ENCODE results near the gene LPIN1. TPM values are rescaled to one million over a fixed set of nuclear protein-coding genes. Genes with fewer than 3 reads are reported as not detected.

Gene LPIN1
- total and polyA plus RNA-seq, 2 of the 8 experiments (the other 6 are each of a cell fraction or from before 2014, with no cell fraction given), result 4.3 to 9.8 TPM

DNA sequence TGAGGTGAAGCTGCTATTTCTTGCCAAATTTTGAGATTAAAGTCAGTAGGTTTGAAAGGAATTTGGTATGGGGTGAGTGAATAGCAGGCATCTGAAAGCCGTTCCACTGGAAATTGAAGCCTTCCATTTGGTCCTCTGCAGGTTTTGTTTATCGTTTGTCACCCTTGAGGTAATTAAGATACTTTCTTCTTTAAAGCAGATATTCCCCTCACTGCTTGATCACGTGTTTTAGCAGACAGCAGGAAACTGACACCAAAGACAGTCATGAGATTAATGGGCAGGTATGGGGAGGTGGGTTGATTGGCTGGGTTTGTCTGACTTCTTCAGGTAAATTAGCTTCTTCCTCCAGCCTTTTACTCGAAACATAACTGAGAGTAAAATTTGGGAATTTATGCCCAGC, 10.7 kb downstream of the LPIN1 start:
- Histone ChIP-seq H3K36me3 (ENCODE audit: control insufficient read depth in 2 of 4, insufficient read depth in 4 of 4, low read length in 3 of 4) (0 out of 8 replicates have a peak, but pooled peaks cover 0 to 3% (median 0%) of the 10 kb centered on the region in 4 experiments), H4K8ac (ENCODE audit: extremely low read depth, insufficient read depth, low read length) (no peak overlapping the region), H3K9me3 (ENCODE audit: insufficient read depth in 2 of 2, low read depth in 1 of 2, low read length in 1 of 2) (peaks cover 0 to 10% of the 10 kb centered on the region in 2 experiments; a peak in 2 of 4 replicates), H3K4me1 (replicated peaks in 1 of 4; ENCODE audit: control insufficient read depth in 3 of 4, insufficient read depth in 4 of 4, low read length in 3 of 4) (peaks cover 0 to 6% (median 0%) of the 10 kb centered on the region in 4 experiments; a peak in 2 of 7 replicates), H4K20me1 (replicated peaks in 1 of 2; ENCODE audit: control insufficient read depth in 1 of 2, insufficient read depth in 2 of 2, low read length in 2 of 2) (no peaks in the 10 kb centered on the region), H2BK15ac (ENCODE audit: low read length) (no peak overlapping the region), H2BK120ac (replicated peaks; ENCODE audit: low read depth, low read length) (no peak overlapping the region), H3K79me1 (ENCODE audit: low read depth, low read length) (peaks cover 2% of the 10 kb centered on the region; the same call in 1 of the 2 replicates), H3K4me3 (ENCODE audit: extremely low read depth in 1 of 4, insufficient read depth in 2 of 4, low read depth in 3 of 4, low read length in 4 of 4) (no peak overlapping the region), H3K18ac (ENCODE audit: extremely low read depth, low read length) (no peak overlapping the region), H2BK5ac (ENCODE audit: low read depth, low read length) (no peak overlapping the region), H2AFZ (ENCODE audit: low read length) (no peak overlapping the region), H3K4me2 (ENCODE audit: insufficient read depth in 1 of 2, low read depth in 2 of 2, low read length in 2 of 2) (no peak overlapping the region), H3K79me2 (ENCODE audit: control insufficient read depth in 1 of 2, insufficient read depth in 2 of 2, low read length in 2 of 2) (no peaks in the 10 kb centered on the region; a peak in 1 of 4 replicates), H4K91ac (replicated peaks; ENCODE audit: insufficient read length, low read length) (no peak overlapping the region), H2BK20ac (ENCODE audit: low read length) (no peak overlapping the region), H3K4ac (replicated peaks; ENCODE audit: insufficient read length, low read depth, low read length) (no peak overlapping the region), H3K9ac (replicated peaks in 1 of 4; ENCODE audit: extremely low read depth in 1 of 4, low read depth in 3 of 4, low read length in 3 of 4) (no peak overlapping the region), H3K56ac (replicated peaks; ENCODE audit: insufficient read length, low read depth, low read length) (no peak overlapping the region), H3K23me2 (ENCODE audit: low read depth, low read length) (no peaks in the 10 kb centered on the region), H2BK12ac (ENCODE audit: low read depth, low read length) (no peak overlapping the region), H3K27ac (ENCODE audit: low read depth, low read length) (no peak overlapping the region), H3K27me3 (replicated peaks in 1 of 4; ENCODE audit: control insufficient read depth in 3 of 4, extremely low read depth in 1 of 4, insufficient read depth in 3 of 4, low read length in 3 of 4) (no peaks in the 10 kb centered on the region), H3K14ac (ENCODE audit: insufficient read length) (no peak overlapping the region), H3K23ac (ENCODE audit: insufficient read length) (no peak overlapping the region), H4K5ac (ENCODE audit: insufficient read length, low read depth, low read length) (no peak overlapping the region), H2AK5ac (ENCODE audit: low read depth, low read length) (no peak overlapping the region)
- CTCF ChIA-PET (ENCODE audit: partially characterized antibody), result interaction anchor here (0.7 to 2.3 kb wide), 9 partner anchors 11 to 792 kb away, joined by 3 to 9 read pairs (median 5); no protein-coding TSS in a partner anchor
- DNase-seq (ENCODE audit: low read depth in 1 of 2, low spot score in 2 of 2) (no peak), FAIRE-seq (no peak)
- 81% methylated on average over 4 of the region's 4 CpGs; no CpG with 5 or more reads in 1 of the 2 experiments for WGBS, 2 experiments (ENCODE audit: extremely low coverage in 1 of 2, insufficient coverage in 1 of 2, insufficient read length in 1 of 2, insufficient replicate concordance in 2 of 2, low coverage in 1 of 2, low lambda C conversion rate in 2 of 2, missing lambda C conversion rate in 1 of 2)
- POLR2A ChIA-PET (ENCODE audit: partially characterized antibody), result interaction anchor here (1.5 kb wide), 1 partner anchor 12 kb away, joined by 6 read pairs; the partner anchor contains the start of gene LPIN1
- no peak for TF ChIP-seq SP4 (IDR thresholded peaks at IDR 0.05; ENCODE audit: low read length)

Measured in H1 (cell line).